ACC112 (cell line): ENCODE results near the gene MAN2B1.
"Not testable (repeated sequence)": the region's sequence is repeated elsewhere in the genome, so short reads cannot be mapped to it uniquely, and the experiment has no call there.

Source experiments
- H2AFZ ChIP-seq: fragments of 200-600 bp; sonication (generic); one replicate; pipeline ENCODE4 v1.6.0; 2017; ENCODE audit warnings: antibody characterized with exemption, low read length; ENCODE audit not compliant: unreplicated experiment
- H3K27ac ChIP-seq: fragments of 200-600 bp; sonication (generic); 2 replicates; pipeline ENCODE4 v1.5.1; 2014; ENCODE audit warnings: low read depth, mild to moderate bottlenecking, antibody characterized with exemption, low read length, moderate library complexity
- H3K27me3 ChIP-seq: fragments of 200-600 bp; sonication (generic); 2 replicates; pipeline ENCODE4 v1.6.1; 2014; ENCODE audit warnings: mild to moderate bottlenecking, antibody characterized with exemption, low read length, moderate library complexity, mixed read lengths; ENCODE audit not compliant: insufficient read depth
- H3K36me3 ChIP-seq: fragments of 200-600 bp; sonication (generic); 2 replicates; pipeline ENCODE4 v1.6.1; 2016; ENCODE audit warnings: mild to moderate bottlenecking, antibody characterized with exemption, low read length, moderate library complexity, mixed read lengths; ENCODE audit not compliant: insufficient read depth
- H3K4me1 ChIP-seq: fragments of 200-600 bp; sonication (generic); one replicate; pipeline ENCODE4 v1.6.1; 2016; ENCODE audit warnings: low read length, mixed read lengths; ENCODE audit not compliant: insufficient read depth, unreplicated experiment, control insufficient read depth
- H3K4me3 ChIP-seq: fragments of 200-600 bp; sonication (generic); 2 replicates; pipeline ENCODE4 v1.5.1; 2014; ENCODE audit warnings: mild to moderate bottlenecking, low read depth, low read length
- H3K79me2 ChIP-seq: fragments of 200-600 bp; sonication (generic); one replicate; pipeline ENCODE4 v1.6.0; 2016; ENCODE audit warnings: low read length; ENCODE audit not compliant: control insufficient read depth, unreplicated experiment, insufficient read depth

Gene MAN2B1

DNA sequence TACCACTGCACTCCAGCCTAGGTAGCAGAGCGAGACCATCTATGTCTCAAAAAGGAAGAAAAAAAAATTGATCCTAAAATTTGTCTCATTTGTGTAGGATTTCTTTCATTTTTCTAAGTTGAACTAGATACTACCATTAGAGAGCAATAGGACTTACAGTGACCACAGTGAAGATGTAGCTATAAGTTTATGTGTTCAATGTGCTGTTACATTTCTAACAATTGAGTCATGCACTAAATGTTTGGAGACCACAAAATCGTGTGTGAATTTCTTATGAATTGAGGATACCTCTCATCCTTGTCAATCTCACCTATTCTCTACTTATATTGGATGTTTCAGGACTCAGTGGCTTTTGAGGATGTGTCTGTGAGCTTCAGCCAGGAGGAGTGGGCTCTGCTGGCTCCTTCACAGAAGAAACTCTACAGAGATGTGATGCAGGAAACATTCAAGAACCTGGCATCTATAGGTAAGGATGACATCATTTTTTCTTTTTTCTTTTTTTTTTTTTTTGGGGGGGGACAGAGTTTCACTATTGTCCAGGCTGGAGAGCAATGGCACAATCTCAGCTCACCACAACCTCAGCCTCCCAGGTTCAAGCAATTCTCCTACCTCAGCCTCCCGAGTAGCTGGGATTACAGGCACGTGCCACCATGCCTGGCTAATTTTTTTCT is 43.0 kb downstream of the MAN2B1 start:
- no peak overlapping the region for H3K27ac ChIP-seq

DNA sequence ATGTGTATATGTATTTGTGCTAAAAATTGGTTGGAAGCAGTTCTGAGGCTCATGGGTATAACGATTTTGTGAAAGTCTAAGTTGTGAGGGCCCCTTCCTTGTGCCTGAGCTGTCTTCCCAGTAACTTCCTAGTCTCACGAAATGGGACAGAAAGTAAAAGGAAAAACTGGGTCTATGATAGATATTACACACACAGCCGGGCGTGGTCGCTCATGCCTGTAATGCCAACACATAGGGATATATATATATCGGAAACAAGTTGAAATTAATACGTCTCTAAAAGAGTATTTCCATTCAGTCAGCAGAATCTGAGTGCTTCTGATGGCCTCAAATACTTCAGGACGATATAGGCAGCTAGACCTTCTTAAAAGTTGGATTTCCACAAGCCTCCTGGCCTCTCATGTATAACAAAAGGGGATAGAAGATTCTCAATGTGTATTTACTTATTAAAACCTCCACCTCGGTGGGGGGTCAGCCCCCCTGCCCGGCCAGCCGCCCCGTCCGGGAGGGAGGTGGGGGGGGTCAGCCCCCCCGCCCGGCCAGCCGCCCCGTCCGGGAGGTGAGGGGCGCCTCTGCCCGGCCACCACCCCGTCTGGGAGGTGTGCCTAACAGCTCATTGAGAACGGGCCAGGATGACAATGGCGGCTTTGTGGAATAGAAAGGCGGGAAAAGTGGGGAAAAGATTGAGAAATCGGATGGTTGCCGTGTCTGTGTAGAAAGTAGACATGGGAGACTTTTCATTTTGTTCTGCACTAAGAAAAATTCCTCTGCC is 45.1 kb downstream of the MAN2B1 start:
- H3K27me3 ChIP-seq, H3K4me3 ChIP-seq, H3K27ac ChIP-seq, H2AFZ ChIP-seq, H3K4me1 ChIP-seq: not testable (repeated sequence)
- Histone ChIP-seq H3K79me2 (peaks cover 45% of the 10 kb centered on the region), H3K36me3 (peaks cover 29% of the 10 kb centered on the region)

More for the DNA sequence above, 43.0 kb downstream of the MAN2B1 start:
- H3K4me3 ChIP-seq, result no peak overlapping the region
- peaks cover 42% of the 10 kb centered on the region for H3K36me3 ChIP-seq
- H3K27me3 ChIP-seq, result no peaks in the 10 kb centered on the region
- H2AFZ ChIP-seq, result no peak overlapping the region
- H3K4me1 ChIP-seq, result no peaks in the 10 kb centered on the region
- peaks cover 28% of the 10 kb centered on the region for H3K79me2 ChIP-seq

DNA sequence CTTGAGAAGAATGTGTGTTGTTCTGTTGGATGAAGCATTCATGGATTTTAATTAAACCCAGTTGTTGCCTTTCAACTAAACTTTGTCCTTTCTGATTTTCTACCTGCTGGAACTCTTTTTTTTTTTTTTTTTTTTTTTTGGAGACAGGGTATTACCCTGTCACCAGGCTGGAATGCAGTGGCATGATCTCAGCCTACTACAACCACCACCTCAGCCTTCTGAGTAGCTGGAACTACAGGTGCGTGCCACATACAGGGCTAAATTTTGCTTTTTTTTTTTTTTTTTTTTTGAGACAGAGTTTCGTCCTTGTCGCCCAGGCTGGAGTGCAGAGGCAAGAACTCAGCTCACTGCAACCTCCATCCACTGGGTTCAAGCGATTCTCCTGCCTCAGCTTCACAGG is 48.9 kb downstream of the MAN2B1 start:
- no peak overlapping the region for H3K27ac ChIP-seq
- no peaks in the 10 kb centered on the region for H3K27me3 ChIP-seq
- no peak overlapping the region for H2AFZ ChIP-seq
- peaks cover 62% of the 10 kb centered on the region for H3K79me2 ChIP-seq
- no peak overlapping the region for H3K4me3 ChIP-seq
- H3K4me1 ChIP-seq, result peaks cover 11% of the 10 kb centered on the region
- 0 out of 2 replicates have a peak, but pooled peaks cover 6% of the 10 kb centered on the region for H3K36me3 ChIP-seq

DNA sequence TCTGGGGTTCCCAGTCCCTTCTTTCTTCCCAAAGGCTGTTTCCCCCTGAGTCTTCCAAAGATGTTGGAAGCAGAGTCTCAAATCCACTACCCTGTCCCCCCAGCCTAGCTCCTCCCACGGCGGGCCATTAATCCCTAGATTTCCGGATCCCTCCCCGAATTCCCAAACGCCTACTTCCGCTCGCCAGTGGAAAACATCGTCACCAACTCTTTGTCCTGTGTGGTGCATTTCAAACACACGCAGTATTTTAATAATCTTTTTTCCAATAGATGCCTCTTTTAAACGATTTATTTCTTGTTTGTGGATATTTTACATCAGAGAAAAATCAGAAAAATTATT is 55.2 kb downstream of the MAN2B1 start:
- Histone ChIP-seq H3K27ac (peak overlapping the region; percentile 88), H2AFZ (peak overlapping the region; percentile 95), H3K79me2 (peaks cover 49% of the 10 kb centered on the region), H3K27me3 (no peaks in the 10 kb centered on the region), H3K36me3 (no peaks in the 10 kb centered on the region), H3K4me3 (peak overlapping the region; percentile 99), H3K4me1 (peaks cover 11% of the 10 kb centered on the region)

DNA sequence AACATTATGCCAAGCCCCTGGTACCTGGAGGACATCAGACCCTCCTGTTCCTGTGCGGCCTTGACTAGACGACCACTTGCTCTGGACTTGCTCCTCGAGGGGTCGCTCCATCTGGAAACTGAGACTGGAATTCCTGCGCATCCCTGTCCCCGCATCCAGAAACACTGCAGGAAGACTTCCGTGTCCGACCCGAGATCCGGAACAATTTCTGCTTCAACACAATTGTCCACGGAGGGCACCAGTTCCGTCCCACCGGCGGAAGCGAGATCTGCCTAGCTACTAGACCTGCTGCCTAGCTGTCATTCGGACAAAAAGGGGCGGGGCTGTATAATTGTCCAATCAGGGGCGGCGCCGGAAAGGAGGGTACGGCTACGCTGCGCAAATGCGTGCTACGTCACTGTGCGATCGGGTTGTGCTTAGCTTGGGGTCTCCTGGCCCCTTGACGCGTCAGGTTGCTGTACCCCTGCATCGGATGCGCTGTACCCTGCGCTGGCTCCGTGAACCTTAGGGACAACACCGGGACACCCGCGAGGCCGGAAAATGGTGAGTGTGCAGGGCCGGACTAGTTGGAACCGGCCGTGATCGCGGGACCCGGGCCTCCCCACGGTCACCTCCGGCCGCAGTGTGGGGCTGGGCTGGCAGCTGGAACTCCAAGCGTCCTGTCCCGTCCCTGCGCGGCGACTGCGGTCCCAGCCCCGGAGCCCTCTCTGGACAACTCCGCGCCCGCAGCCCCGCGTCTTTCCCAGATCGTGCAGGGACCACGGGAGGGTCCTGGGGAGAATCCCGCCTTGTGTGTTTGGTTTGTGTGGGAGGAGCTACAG is 55.8 kb downstream of the MAN2B1 start, which contains the start of the genes ZNF490 and ZNF791:
Gene ZNF490, minus strand, starts transcription at position 274 of the 821 bp plus-strand sequence. Its CDS starts 133 bp downstream, at position 141.
Gene ZNF791, plus strand, starts transcription at position 381 of the 821 bp plus-strand sequence. Its CDS starts 160 bp downstream, at position 541.
- Histone ChIP-seq H3K36me3 (no peaks in the 10 kb centered on the region), H3K4me1 (peaks cover 5% of the 10 kb centered on the region), H3K27me3 (no peaks in the 10 kb centered on the region), H3K4me3 (peak within 1 kb of the TSS; percentile 99), H3K27ac (peak within 1 kb of the TSS; percentile 88), H3K79me2 (peaks cover 44% of the 10 kb centered on the region), H2AFZ (peak within 1 kb of the TSS; percentile 98)

DNA sequence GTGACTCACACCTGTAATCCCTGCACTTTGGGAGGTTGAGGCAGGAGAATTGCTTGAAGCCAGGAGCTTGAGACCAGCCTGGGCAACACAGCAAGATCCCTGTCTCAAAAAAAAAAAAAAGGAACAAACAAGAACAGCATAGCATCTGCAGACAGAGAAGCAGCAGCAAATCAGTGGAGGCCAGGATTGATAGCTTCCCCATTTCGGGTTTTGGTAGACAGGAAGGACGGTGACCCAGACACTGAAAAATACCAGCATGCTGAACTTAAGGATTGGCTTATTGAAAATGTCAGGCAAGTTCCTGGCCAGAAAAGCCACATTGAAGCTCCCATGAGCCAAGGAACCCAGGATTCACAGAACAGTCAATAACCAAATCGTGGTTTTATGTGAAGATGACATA is 58.9 kb downstream of the MAN2B1 start:
- no peak overlapping the region for H3K4me3 ChIP-seq
- H3K4me1 ChIP-seq, result peaks cover 4% of the 10 kb centered on the region
- H3K27ac ChIP-seq, result no peak overlapping the region
- no peak overlapping the region for H2AFZ ChIP-seq
- no peaks in the 10 kb centered on the region for H3K36me3 ChIP-seq
- H3K79me2 ChIP-seq, result peaks cover 24% of the 10 kb centered on the region
- no peaks in the 10 kb centered on the region for H3K27me3 ChIP-seq

DNA sequence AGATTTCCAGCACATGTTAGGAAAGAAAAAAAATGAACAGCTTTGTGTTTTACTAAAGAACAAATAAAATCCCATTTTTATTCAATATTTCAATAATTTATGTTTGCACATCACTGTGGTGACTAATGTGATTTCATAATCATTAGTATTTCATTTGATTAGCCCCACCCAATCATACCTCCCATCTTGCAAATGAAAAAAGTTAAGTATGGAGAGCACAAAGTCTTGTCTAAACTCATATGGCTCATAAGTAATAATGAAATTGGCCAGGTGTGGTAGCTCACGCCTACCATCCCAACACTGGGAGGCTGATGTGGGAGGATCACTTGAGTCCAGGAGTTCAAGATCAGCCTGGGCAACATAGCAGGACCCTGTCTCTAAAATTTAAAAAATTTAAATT is 59.7 kb downstream of the MAN2B1 start:
- Histone ChIP-seq H3K36me3 (no peaks in the 10 kb centered on the region), H2AFZ (no peak overlapping the region), H3K4me3 (no peak overlapping the region), H3K27me3 (no peaks in the 10 kb centered on the region), H3K4me1 (peaks cover 4% of the 10 kb centered on the region), H3K27ac (no peak overlapping the region), H3K79me2 (peaks cover 18% of the 10 kb centered on the region)

DNA sequence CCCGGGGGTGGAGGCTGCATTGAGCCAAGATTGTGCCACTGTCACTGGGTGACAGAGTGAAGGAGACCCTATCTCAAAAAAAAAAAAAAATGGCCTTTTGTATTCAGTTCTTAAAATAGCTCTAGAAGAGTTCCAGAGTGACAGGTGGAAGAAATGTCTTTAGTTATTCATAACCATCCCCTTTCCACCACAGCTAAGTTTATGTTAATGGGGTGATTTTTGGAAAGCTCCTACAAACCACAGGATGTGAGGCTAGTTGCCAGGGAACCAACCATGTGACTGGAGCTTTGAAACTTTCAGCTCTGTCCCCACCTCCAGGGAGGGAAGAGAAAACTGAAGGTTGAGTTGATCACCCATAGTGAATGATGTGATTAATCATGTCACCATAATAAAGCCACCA is 62.8 kb downstream of the MAN2B1 start:
- Histone ChIP-seq H3K36me3 (no peaks in the 10 kb centered on the region), H3K4me3 (no peak overlapping the region), H2AFZ (no peak overlapping the region), H3K4me1 (no peaks in the 10 kb centered on the region), H3K79me2 (no peaks in the 10 kb centered on the region), H3K27ac (no peak overlapping the region), H3K27me3 (no peaks in the 10 kb centered on the region)

DNA sequence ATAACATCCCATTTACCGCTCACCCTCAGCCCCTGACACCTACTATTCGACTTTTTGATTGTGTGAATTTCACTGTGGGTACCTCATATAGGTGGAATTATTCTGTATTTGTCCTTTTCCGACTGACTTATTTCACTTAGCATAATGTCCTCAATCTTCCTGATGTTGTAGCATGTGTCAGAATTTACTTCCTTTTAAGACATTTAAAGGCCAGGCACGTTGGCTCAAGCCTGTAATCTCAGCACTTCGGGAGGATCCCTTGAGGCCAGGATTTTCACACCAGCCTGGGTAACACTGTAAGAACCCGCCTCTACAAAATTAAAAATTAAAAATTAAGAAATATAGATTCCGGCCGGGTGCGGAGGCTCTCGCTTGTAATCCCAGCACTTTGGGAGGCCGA is 68.9 kb downstream of the MAN2B1 start:
- no peak overlapping the region for H3K4me3 ChIP-seq

DNA sequence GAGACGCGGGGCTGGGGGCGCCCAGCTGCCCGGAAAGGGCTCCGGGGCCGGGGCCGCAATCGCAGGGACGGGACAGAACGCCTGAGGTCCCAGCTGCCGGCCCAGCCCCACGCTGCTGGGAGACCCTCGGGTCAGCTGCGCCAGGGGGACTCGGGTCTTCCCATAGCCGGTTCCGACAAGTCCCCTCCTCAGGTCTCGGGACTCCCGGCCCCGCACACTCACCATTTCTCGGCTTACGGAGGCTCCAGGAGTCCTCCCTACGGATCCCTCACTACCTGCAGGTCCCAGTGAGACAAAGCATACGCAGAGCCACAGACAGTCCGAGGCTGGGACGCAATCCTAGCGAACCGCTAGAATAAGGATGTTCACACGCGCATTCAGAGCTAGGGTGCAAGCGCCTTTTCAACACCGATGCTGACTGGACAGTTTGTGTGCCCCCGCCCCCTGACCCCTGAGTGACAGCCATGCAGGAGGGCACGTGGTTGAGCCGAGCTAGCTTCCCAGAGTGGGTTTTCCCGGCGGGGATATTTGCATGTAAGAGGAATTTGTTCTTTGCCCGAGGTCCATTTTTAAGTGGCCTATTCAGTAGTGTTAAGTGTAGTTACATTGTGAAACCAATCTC is 69.5 kb downstream of the MAN2B1 start:
- Histone ChIP-seq H3K4me1 (no peaks in the 10 kb centered on the region), H3K79me2 (no peaks in the 10 kb centered on the region), H3K4me3 (no peak overlapping the region), H3K27me3 (no peaks in the 10 kb centered on the region), H3K27ac (no peak overlapping the region), H2AFZ (no peak overlapping the region), H3K36me3 (no peaks in the 10 kb centered on the region)

More for the DNA sequence above, 68.9 kb downstream of the MAN2B1 start:
- no peaks in the 10 kb centered on the region for H3K4me1 ChIP-seq
- no peaks in the 10 kb centered on the region for H3K27me3 ChIP-seq
- no peaks in the 10 kb centered on the region for H3K79me2 ChIP-seq
- H2AFZ ChIP-seq, result no peak overlapping the region
- H3K36me3 ChIP-seq, result no peaks in the 10 kb centered on the region
- no peak overlapping the region for H3K27ac ChIP-seq
